ENCODE measurements around the gene METAP1D.

Gene METAP1D

DNA sequence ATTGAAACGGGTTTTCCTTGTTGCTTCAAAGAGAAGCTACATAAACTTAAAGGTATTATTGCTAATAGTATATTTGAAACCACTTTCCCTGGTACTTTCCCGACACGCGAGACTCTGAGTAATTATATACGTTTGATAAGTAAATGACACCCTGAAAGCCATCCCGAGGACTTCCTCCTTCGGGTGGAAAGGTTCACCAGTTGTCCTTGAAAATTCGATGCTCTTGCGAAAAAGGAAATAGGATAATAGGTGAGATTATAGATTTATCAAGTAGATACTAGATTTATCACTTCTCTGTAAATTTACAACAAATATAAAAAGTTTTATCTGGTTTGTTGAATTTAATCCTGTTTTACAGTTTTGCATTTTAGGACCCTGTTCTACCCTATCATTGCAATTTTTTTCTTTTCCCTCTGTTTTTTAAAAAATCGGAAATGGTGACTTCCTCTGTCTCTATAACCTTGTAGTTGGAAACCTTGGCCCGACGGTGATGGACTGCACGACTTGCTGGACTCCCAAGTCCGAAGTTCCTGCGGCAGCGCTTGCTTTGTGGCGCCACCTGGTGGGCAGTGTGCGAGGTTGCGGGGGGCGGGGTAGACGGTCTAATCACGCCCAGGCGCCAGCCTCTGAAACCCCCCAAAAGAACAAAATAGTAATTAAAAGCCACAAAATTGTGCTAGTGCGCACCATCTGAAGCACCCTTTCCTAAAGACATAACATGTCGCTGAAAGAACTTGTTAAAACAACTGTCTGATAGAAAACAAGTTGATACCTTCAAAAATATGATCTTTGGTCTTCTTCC lies 103.9 kb downstream of the METAP1D start:
- Histone ChIP-seq H3K4me2 (ENCODE audit: low read length) (no peak overlapping the region), H3K27me3 (ENCODE audit: control insufficient read depth, insufficient read depth, low read length) (peaks cover 30% of the 10 kb centered on the region), H3K9me3 (ENCODE audit: control insufficient read depth, low read length) (no peaks in the 10 kb centered on the region), H3K27ac (no peak overlapping the region), H3K79me2 (no peaks in the 10 kb centered on the region), H2AFZ (no peak overlapping the region), H3K4me3 (ENCODE audit: low read depth, low read length) (no peak overlapping the region), H3K36me3 (ENCODE audit: control insufficient read depth, insufficient read depth, low read length) (no peaks in the 10 kb centered on the region), H3K9ac (no peak overlapping the region), H3K4me1 (no peaks in the 10 kb centered on the region)
- peak; percentile 35 for TF ChIP-seq CTCF (IDR thresholded peaks at IDR 0.05)

GRCh38 chr2:172105471-172106107 lies 105.8 kb downstream of the METAP1D start:
- TF ChIP-seq CTCF (IDR thresholded peaks at IDR 0.05), result no peak
- Histone ChIP-seq H3K9me3 (ENCODE audit: control insufficient read depth, low read length) (no peaks in the 10 kb centered on the region), H3K9ac (no peak overlapping the region), H3K4me3 (ENCODE audit: low read depth, low read length) (no peak overlapping the region), H3K4me2 (ENCODE audit: low read length) (no peak overlapping the region), H3K27me3 (ENCODE audit: control insufficient read depth, insufficient read depth, low read length) (peaks cover 23% of the 10 kb centered on the region), H3K36me3 (ENCODE audit: control insufficient read depth, insufficient read depth, low read length) (no peaks in the 10 kb centered on the region), H3K4me1 (no peaks in the 10 kb centered on the region), H2AFZ (no peak overlapping the region), H3K79me2 (no peaks in the 10 kb centered on the region), H3K27ac (no peak overlapping the region)

GRCh38 chr2:172106108-172106961 lies 106.6 kb downstream of the METAP1D start:
- no peak for TF ChIP-seq CTCF (IDR thresholded peaks at IDR 0.05)
- Histone ChIP-seq H3K9me3 (ENCODE audit: control insufficient read depth, low read length) (no peaks in the 10 kb centered on the region), H2AFZ (no peak overlapping the region), H3K27me3 (ENCODE audit: control insufficient read depth, insufficient read depth, low read length) (peaks cover 19% of the 10 kb centered on the region), H3K4me2 (ENCODE audit: low read length) (no peak overlapping the region), H3K9ac (no peak overlapping the region), H3K79me2 (no peaks in the 10 kb centered on the region), H3K36me3 (ENCODE audit: control insufficient read depth, insufficient read depth, low read length) (no peaks in the 10 kb centered on the region), H3K4me3 (ENCODE audit: low read depth, low read length) (no peak overlapping the region), H3K4me1 (no peaks in the 10 kb centered on the region), H3K27ac (no peak overlapping the region)

GRCh38 chr2:172107690-172108586 lies 108.2 kb downstream of the METAP1D start:
- Histone ChIP-seq H3K79me2 (no peaks in the 10 kb centered on the region), H3K4me2 (ENCODE audit: low read length) (no peak overlapping the region), H3K36me3 (ENCODE audit: control insufficient read depth, insufficient read depth, low read length) (no peaks in the 10 kb centered on the region), H3K4me1 (no peaks in the 10 kb centered on the region), H2AFZ (no peak overlapping the region), H3K9me3 (ENCODE audit: control insufficient read depth, low read length) (no peaks in the 10 kb centered on the region), H3K27me3 (ENCODE audit: control insufficient read depth, insufficient read depth, low read length) (peaks cover 11% of the 10 kb centered on the region), H3K4me3 (ENCODE audit: low read depth, low read length) (no peak overlapping the region), H3K27ac (no peak overlapping the region), H3K9ac (no peak overlapping the region)
- TF ChIP-seq CTCF (IDR thresholded peaks at IDR 0.05), result no peak

All from parathyroid adenoma (tissue), 2 donors.